HepG2 (cell line): ENCODE data around the gene IER5L. TPM values are rescaled to one million over a fixed set of nuclear protein-coding genes. Genes with fewer than 3 reads are reported as not detected.

Experiments used
- BRCA1 ChIP-seq: sonication (generic); formaldehyde crosslinking; IDR thresholded peaks from 2 replicates; pipeline ENCODE4 v1.4.0; 2020; ENCODE audit warnings: missing genetic modification reagents
- CSRNP1 ChIP-seq: sonication (generic); formaldehyde crosslinking; IDR thresholded peaks from 2 replicates; pipeline ENCODE4 v1.8.1; 2023; ENCODE audit warnings: mild to moderate bottlenecking, missing genetic modification reagents
- DRAP1 ChIP-seq: IDR thresholded peaks from 2 replicates; pipeline ENCODE4 v1.6.1; 2016; ENCODE audit warnings: missing genetic modification reagents, missing compliant biosample characterization
- ELF4 ChIP-seq: sonication (generic); formaldehyde crosslinking; IDR thresholded peaks from 2 replicates; pipeline ENCODE4 v1.5.0; 2020; ENCODE audit warnings: missing genetic modification reagents, mild to moderate bottlenecking, moderate library complexity, borderline replicate concordance
- ETS1 ChIP-seq: sonication (generic); formaldehyde crosslinking; IDR thresholded peaks from 2 replicates; pipeline ENCODE4 v1.4.0; 2020; ENCODE audit warnings: missing genetic modification reagents
- KDM5B ChIP-seq: sonication (generic); formaldehyde crosslinking; IDR thresholded peaks from 2 replicates; pipeline ENCODE4 v1.4.0; 2020; ENCODE audit warnings: missing genetic modification reagents, mild to moderate bottlenecking, borderline replicate concordance
- MLLT10 ChIP-seq: sonication (generic); formaldehyde crosslinking; IDR thresholded peaks from 2 replicates; pipeline ENCODE4 v1.4.0; 2020; ENCODE audit warnings: missing genetic modification reagents
- MYC ChIP-seq: sonication (generic); formaldehyde crosslinking; IDR thresholded peaks from 2 replicates; pipeline ENCODE4 v1.9.0; 2021; ENCODE audit warnings: missing genetic modification reagents, borderline replicate concordance
- NPAS2 ChIP-seq: sonication (generic); formaldehyde crosslinking; IDR thresholded peaks from 2 replicates; pipeline ENCODE4 v1.8.0; 2022; ENCODE audit warnings: mild to moderate bottlenecking, missing genetic modification reagents, borderline replicate concordance
- PHF8 ChIP-seq: sonication (generic); formaldehyde crosslinking; IDR thresholded peaks from 2 replicates; pipeline ENCODE4 v1.5.0; 2020; ENCODE audit warnings: missing genetic modification reagents
- PRDM15 ChIP-seq: sonication (generic); formaldehyde crosslinking; IDR thresholded peaks from 2 replicates; pipeline ENCODE4 v1.4.0; 2020; ENCODE audit warnings: missing genetic modification reagents
- RARA ChIP-seq: IDR thresholded peaks from 2 replicates; pipeline ENCODE4 v1.6.1; 2016; ENCODE audit warnings: missing genetic modification reagents, missing compliant biosample characterization
- TARDBP ChIP-seq: sonication (generic); formaldehyde crosslinking; IDR thresholded peaks from 2 replicates; pipeline ENCODE4 v1.8.0; 2022; ENCODE audit warnings: mild to moderate bottlenecking, missing genetic modification reagents
- TEF ChIP-seq: sonication (generic); formaldehyde crosslinking; IDR thresholded peaks from 2 replicates; pipeline ENCODE4 v1.5.0; 2020; ENCODE audit warnings: missing genetic modification reagents
- TOPORS ChIP-seq: sonication (generic); formaldehyde crosslinking; IDR thresholded peaks from 2 replicates; pipeline ENCODE4 v1.8.0; 2023; ENCODE audit warnings: mild to moderate bottlenecking, missing genetic modification reagents
- TRAFD1 ChIP-seq: sonication (generic); formaldehyde crosslinking; IDR thresholded peaks from 2 replicates; pipeline ENCODE4 v1.5.1; 2020; ENCODE audit warnings: missing genetic modification reagents, mild to moderate bottlenecking, borderline replicate concordance
- ZNF460 ChIP-seq: sonication (generic); formaldehyde crosslinking; IDR thresholded peaks from 2 replicates; pipeline ENCODE4 v1.5.1; 2020; ENCODE audit warnings: missing genetic modification reagents, mild to moderate bottlenecking, borderline replicate concordance
- ZNF543 ChIP-seq: sonication (generic); formaldehyde crosslinking; IDR thresholded peaks from 2 replicates; pipeline ENCODE4 v1.4.0; 2020; ENCODE audit warnings: mild to moderate bottlenecking, missing genetic modification reagents
- ZNF569 ChIP-seq: sonication (generic); formaldehyde crosslinking; IDR thresholded peaks from 2 replicates; pipeline ENCODE4 v1.5.0; 2020; ENCODE audit warnings: mild to moderate bottlenecking, missing genetic modification reagents, moderate library complexity, borderline replicate concordance
- polyA plus RNA-seq, 8 experiments: library from polyadenylated mRNA; depleted of rRNA in 3 of 8; stranded (reverse) in 7 of 8; unstranded in 1 of 8; fragments of >200 nt; fragmentation: Illumina TruSeq in 4 of 8; extraction: Trizol in 4 of 8; gene quantifications; 2 replicates each; pipeline versions ENCODE4 v1.2.1 to v1.2.3, GENCODE V29; 2011 to 2016; ENCODE audit warnings: low read depth in 4 of 8, missing spikeins in 1 of 8, mixed read lengths in 1 of 8; ENCODE audit not compliant: insufficient read depth in 1 of 8
- total RNA-seq, 5 experiments: library from RNA; depleted of rRNA; stranded (reverse); fragments of >200 nt; fragmentation: Illumina TruSeq; extraction: Trizol; gene quantifications; 2 replicates each; pipeline ENCODE4 v1.2.3, GENCODE V29; 2016; ENCODE audit warnings: low read depth in 1 of 5

The IER5L gene
- total and polyA plus RNA-seq, 2 of the 13 experiments (the other 11 are each of a cell fraction or from before 2014, with no cell fraction given): 1.8 to 3.3 TPM

GRCh38 chr9:129177791-129178567, at the start of gene IER5L (continued):
- TF ChIP-seq ZNF543 (CRISPR knock-in tag) (0 out of 2 replicates have a peak, but pooled peaks have one; percentile 17), ZNF460 (CRISPR knock-in tag) (no peak), DRAP1 (CRISPR knock-in tag) (peak; percentile 99), BRCA1 (peak; percentile 56; the same call in 1 of the 2 replicates), PHF8 (CRISPR knock-in tag) (peak; percentile 68), PRDM15 (peak; percentile 61), MLLT10 (no peak), ELF4 (0 out of 2 replicates have a peak, but pooled peaks have one; percentile 42), TEF (CRISPR knock-in tag) (peak; percentile 86), ETS1 (0 out of 2 replicates have a peak, but pooled peaks have one; percentile 60), TARDBP (CRISPR knock-in tag) (peak; percentile 70; the same call in 1 of the 2 replicates), MYC (peak; percentile 39; the same call in 1 of the 2 replicates), TRAFD1 (CRISPR knock-in tag) (no peak), ZNF569 (no peak), KDM5B (peak; percentile 85), NPAS2 (CRISPR knock-in tag) (no peak), TOPORS (CRISPR knock-in tag) (peak; percentile 75; the same call in 1 of the 2 replicates), CSRNP1 (peak; percentile 95), RARA (CRISPR knock-in tag) (peak; percentile 5; the same call in 1 of the 2 replicates)
